ENCODE data around the gene BTNL3.
A peak's percentile ranks its signal among the peaks of the same experiment; 100 is the strongest.

- TF ChIP-seq TEAD1 (CRISPR knock-in tag; IDR thresholded peaks at IDR 0.05) (no peak), ATF6 (CRISPR knock-in tag; IDR thresholded peaks at IDR 0.05) (no peak), MAX (CRISPR knock-in tag; IDR thresholded peaks at IDR 0.05) (peak; percentile 39), CTCF (IDR thresholded peaks at IDR 0.05) (no peak), AFF4 (CRISPR knock-in tag; IDR thresholded peaks at IDR 0.05; ENCODE audit: borderline replicate concordance) (no peak), TCF7 (CRISPR knock-in tag; IDR thresholded peaks at IDR 0.05; ENCODE audit: low read depth) (no peak), SP1 (CRISPR knock-in tag; conservative IDR thresholded peaks at IDR 0.05) (peak; percentile 89), NR2C2 (CRISPR knock-in tag; IDR thresholded peaks at IDR 0.05) (no peak)
Observed at GRCh38 chr5:181028032-181028819, 39.6 kb downstream of the BTNL3 start.

Data from WTC11 (cell line).